Neural cell (in vitro differentiated cells): ENCODE results near the gene NOL3. TPM values are rescaled to one million over a fixed set of nuclear protein-coding genes. Genes with fewer than 3 reads are reported as not detected.

Experiments used
- H2AFZ ChIP-seq: fragments of 200-600, 300-800 bp; sonication (generic), shearing (Covaris generic); 2 replicates; pipeline ENCODE4 v1.6.0; 2014; ENCODE audit warnings: low read depth, mild to moderate bottlenecking, antibody characterized with exemption, low read length, moderate library complexity
- H3F3A ChIP-seq: fragments of 200-600 bp; shearing (Covaris generic); 2 replicates; pipeline ENCODE4 v1.6.1; 2016; ENCODE audit warnings: mild to moderate bottlenecking, moderate library complexity, mixed read lengths, antibody characterized with exemption, low read length; ENCODE audit not compliant: insufficient read depth, poor library complexity, severe bottlenecking
- H3K27ac ChIP-seq: fragments of 200-600, 300-800 bp; sonication (generic), shearing (Covaris generic); 2 replicates; pipeline ENCODE4 v1.5.1; 2014; ENCODE audit warnings: mild to moderate bottlenecking, low read length, moderate library complexity
- H3K27me3 ChIP-seq: fragments of 300-800, 200-600 bp; sonication (generic), shearing (Covaris generic); 2 replicates; pipeline ENCODE4 v1.6.0; 2014; ENCODE audit warnings: mild to moderate bottlenecking, low read depth, low read length, moderate library complexity; ENCODE audit not compliant: insufficient read depth
- H3K36me3 ChIP-seq: fragments of 300-800, 200-600 bp; sonication (generic), shearing (Covaris generic); 2 replicates; pipeline ENCODE4 v1.5.1; 2014; ENCODE audit warnings: mild to moderate bottlenecking, antibody characterized with exemption, low read length, moderate library complexity; ENCODE audit not compliant: insufficient read depth
- H3K4me2 ChIP-seq: fragments of 300-800, 200-600 bp; sonication (generic), shearing (Covaris generic); 2 replicates; pipeline ENCODE4 v1.6.0; 2014; ENCODE audit warnings: mild to moderate bottlenecking, low read length
- H3K4me3 ChIP-seq: fragments of 300-800, 200-600 bp; sonication (generic), shearing (Covaris generic); 2 replicates; pipeline ENCODE4 v1.5.1; 2014; ENCODE audit warnings: mild to moderate bottlenecking, low read length, moderate library complexity
- H3K79me2 ChIP-seq: fragments of 200-600 bp; shearing (Covaris generic); replicated peaks from 2 replicates; pipeline ENCODE4 v1.6.0; 2014; ENCODE audit warnings: mild to moderate bottlenecking, low read length, moderate library complexity; ENCODE audit not compliant: insufficient read depth
- H3K9ac ChIP-seq: fragments of 300-800, 200-600 bp; sonication (generic), shearing (Covaris generic); 2 replicates; pipeline ENCODE4 v1.6.1; 2016; ENCODE audit warnings: mild to moderate bottlenecking, low read length, mixed read lengths
- H3K9me2 ChIP-seq: fragments of 200-600 bp; shearing (Covaris generic); 2 replicates; pipeline ENCODE4 v1.6.1; 2016; ENCODE audit warnings: mild to moderate bottlenecking, low read length, mixed read lengths; ENCODE audit not compliant: insufficient read depth
- H3K9me3 ChIP-seq: fragments of 200-600, 300-800 bp; sonication (generic), shearing (Covaris generic); 2 replicates; pipeline ENCODE4 v1.6.1; 2016; ENCODE audit warnings: mild to moderate bottlenecking, mixed run types, low read length, moderate library complexity, mixed read lengths
- H4K20me1 ChIP-seq: fragments of 200-600 bp; shearing (Covaris generic); 2 replicates; pipeline ENCODE4 v1.6.1; 2016; ENCODE audit warnings: mild to moderate bottlenecking, mixed run types; ENCODE audit not compliant: insufficient read depth
- CTCF ChIP-seq: fragments of 450-650 bp; IDR thresholded peaks from 2 replicates; pipeline ENCODE4 v1.5.1; 2014; ENCODE audit warnings: antibody characterized with exemption, mild to moderate bottlenecking, moderate library complexity; ENCODE audit not compliant: poor library complexity, severe bottlenecking
- EP300 ChIP-seq: fragments of 450-650 bp; conservative IDR thresholded peaks from 2 replicates; pipeline ENCODE4 v1.6.1; 2014; ENCODE audit warnings: antibody characterized with exemption, mild to moderate bottlenecking, moderate library complexity; ENCODE audit not compliant: poor library complexity, severe bottlenecking
- EZH2 ChIP-seq: fragments of 200-600, 300-800 bp; shearing (Covaris generic), sonication (generic); IDR thresholded peaks from 2 replicates; pipeline ENCODE4 v1.6.1; 2014; ENCODE audit warnings: antibody characterized with exemption, low read length, borderline replicate concordance, mild to moderate bottlenecking; ENCODE audit not compliant: insufficient read depth, poor library complexity, severe bottlenecking
- MXI1 ChIP-seq: fragments of 450-650 bp; conservative IDR thresholded peaks from 2 replicates; pipeline ENCODE4 v1.6.1; 2014; ENCODE audit warnings: antibody characterized with exemption, mild to moderate bottlenecking; ENCODE audit not compliant: poor library complexity, severe bottlenecking
- RAD21 ChIP-seq: fragments of 450-650 bp; conservative IDR thresholded peaks from 2 replicates; pipeline ENCODE4 v1.6.1; 2014; ENCODE audit warnings: antibody characterized with exemption, mild to moderate bottlenecking, moderate library complexity
- REST ChIP-seq: IDR thresholded peaks from 2 replicates; pipeline ENCODE4 v1.6.1; 2012; ENCODE audit warnings: borderline replicate concordance
- SMC3 ChIP-seq: fragments of 450-650 bp; conservative IDR thresholded peaks from 2 replicates; pipeline ENCODE4 v1.6.1; 2014; ENCODE audit warnings: antibody characterized with exemption, mild to moderate bottlenecking, moderate library complexity; ENCODE audit not compliant: poor library complexity
- TAF1 ChIP-seq: IDR thresholded peaks from 2 replicates; pipeline ENCODE4 v1.6.1; 2012; ENCODE audit warnings: low read depth
- polyA plus RNA-seq: library from polyadenylated mRNA; depleted of rRNA; stranded (reverse); fragments of >200 nt; gene quantifications from 2 replicates; pipeline ENCODE4 v1.2.3, GENCODE V29; 2014

NOL3 gene
- polyA plus RNA-seq, 1 donor from 2014 or later = 8.4 TPM

- no peak overlapping the region for H3K27ac ChIP-seq
- no peak overlapping the region for H2AFZ ChIP-seq
- no peaks in the 10 kb centered on the region for H3F3A ChIP-seq
- peaks cover 3% of the 10 kb centered on the region for H3K9me3 ChIP-seq
- no peak for TF ChIP-seq SMC3
- TF ChIP-seq MXI1 = no peak
- TF ChIP-seq REST = no peak
- no peak for TF ChIP-seq CTCF
- H3K4me2 ChIP-seq = no peak overlapping the region
- H3K4me3 ChIP-seq = peak overlapping the region; percentile 43
- H3K27me3 ChIP-seq = peaks cover 69% of the 10 kb centered on the region
- no peaks in the 10 kb centered on the region for H3K79me2 ChIP-seq
- H4K20me1 ChIP-seq = no peaks in the 10 kb centered on the region
- peaks cover 4% of the 10 kb centered on the region for H3K36me3 ChIP-seq
- H3K9me2 ChIP-seq = no peaks in the 10 kb centered on the region
- H3K9ac ChIP-seq = no peak overlapping the region
These were observed 20.1 kb upstream of the NOL3 start for GRCh38 chr16:67150047-67150832.

GRCh38 chr16:67150833-67151396 lies 19.4 kb upstream of the NOL3 start, which contains the start of gene B3GNT9:
Gene B3GNT9, minus strand, starts transcription at chr16:67150998. Its CDS starts 513 bp downstream, at chr16:67150485.
- TF ChIP-seq CTCF (no peak), EP300 (no peak), RAD21 (no peak), SMC3 (no peak), EZH2 (peak; percentile 81), TAF1 (no peak)
- H3K27me3 ChIP-seq = peaks cover 76% of the 10 kb centered on the region
- H3K9ac ChIP-seq = no peak within 1 kb of the TSS

More at GRCh38 chr16:67150833-67151396, 19.4 kb upstream of the NOL3 start, which contains the start of gene B3GNT9:
- H3K9me2 ChIP-seq = no peaks in the 10 kb centered on the region
- no peaks in the 10 kb centered on the region for H3K79me2 ChIP-seq
- H3F3A ChIP-seq = no peaks in the 10 kb centered on the region
- no peak within 1 kb of the TSS for H3K4me2 ChIP-seq
- peaks cover 4% of the 10 kb centered on the region for H3K36me3 ChIP-seq
- no peak within 1 kb of the TSS for H3K27ac ChIP-seq
- no peaks in the 10 kb centered on the region for H4K20me1 ChIP-seq
- H2AFZ ChIP-seq = no peak within 1 kb of the TSS
- peaks cover 3% of the 10 kb centered on the region for H3K9me3 ChIP-seq
- peak within 1 kb of the TSS; percentile 43 for H3K4me3 ChIP-seq
